GM19193 (cell line): ENCODE results near the gene FAM117A.

Experiments used
- POLR2A ChIP-seq: IDR thresholded peaks from 4 replicates; pipeline ENCODE4 v1.6.1; 2011; ENCODE audit not compliant: insufficient read depth, insufficient read length; ENCODE audit errors: extremely low read depth

FAM117A gene

GRCh38 chr17:49753959-49754391 is 10.0 kb downstream of the FAM117A start:
- no peak for TF ChIP-seq POLR2A

GRCh38 chr17:49752508-49752907 is 11.4 kb downstream of the FAM117A start:
- no peak for TF ChIP-seq POLR2A

DNA sequence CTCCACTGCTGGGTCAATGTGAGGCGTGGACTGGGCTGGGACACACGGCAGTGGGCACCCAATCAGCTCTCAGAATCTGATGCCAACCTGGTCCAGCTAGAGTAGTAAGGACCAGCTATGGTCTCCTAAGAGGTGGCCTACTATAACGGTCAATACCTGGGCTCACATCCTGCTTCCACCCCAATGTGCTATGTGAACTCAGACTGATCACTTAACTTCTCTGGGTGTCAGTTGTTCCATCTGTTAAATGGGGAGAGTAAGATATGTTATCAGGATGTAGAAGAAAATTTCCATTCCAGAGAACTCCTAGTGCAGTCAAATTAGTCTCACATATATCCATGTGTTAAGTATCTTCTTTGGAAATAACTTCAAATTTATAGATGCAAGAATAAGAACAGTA is 14.2 kb downstream of the FAM117A start:
- no peak for TF ChIP-seq POLR2A

GRCh38 chr17:49748791-49749190 is 15.1 kb downstream of the FAM117A start:
- no peak for TF ChIP-seq POLR2A

GRCh38 chr17:49748223-49748622 is 15.7 kb downstream of the FAM117A start:
- no peak for TF ChIP-seq POLR2A

GRCh38 chr17:49747632-49748031 is 16.3 kb downstream of the FAM117A start:
- no peak for TF ChIP-seq POLR2A

DNA sequence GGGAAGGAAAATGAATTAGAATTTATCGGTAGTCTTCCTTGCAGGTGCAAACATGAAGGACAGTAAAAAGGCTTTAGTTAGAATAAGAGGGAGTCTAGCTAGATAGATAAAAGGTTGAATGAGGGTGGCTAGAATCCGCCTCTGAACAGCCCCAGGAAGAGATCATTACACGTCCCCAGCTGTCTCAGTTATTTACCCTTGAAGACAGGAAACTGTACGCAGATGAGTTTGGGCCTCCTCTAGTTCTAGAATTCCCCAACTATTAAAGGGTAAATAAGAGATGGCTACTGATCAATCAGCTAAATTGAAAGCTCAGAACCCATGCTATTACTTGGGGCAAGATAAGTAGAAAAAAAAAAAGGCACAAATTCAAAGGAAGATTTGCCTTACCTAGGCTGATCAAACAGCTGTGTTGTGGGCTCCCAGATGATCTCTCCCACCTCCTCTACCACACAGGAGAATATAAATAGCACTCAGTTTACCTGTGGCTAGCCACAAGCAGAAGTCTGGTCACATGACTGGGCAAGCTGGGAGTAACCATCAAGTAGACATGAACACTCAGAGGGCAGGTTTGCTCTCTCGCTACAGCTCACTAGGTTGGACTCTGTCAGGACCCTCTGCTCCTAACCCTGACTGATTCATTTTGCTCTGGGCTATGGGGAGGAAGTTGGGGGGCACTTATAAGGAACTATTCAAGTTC is 17.0 kb downstream of the FAM117A start:
- TF ChIP-seq POLR2A: peak; percentile 48

- no peak for TF ChIP-seq POLR2A
Measured at GRCh38 chr17:49745175-49746139, 18.5 kb downstream of the FAM117A start.

DNA sequence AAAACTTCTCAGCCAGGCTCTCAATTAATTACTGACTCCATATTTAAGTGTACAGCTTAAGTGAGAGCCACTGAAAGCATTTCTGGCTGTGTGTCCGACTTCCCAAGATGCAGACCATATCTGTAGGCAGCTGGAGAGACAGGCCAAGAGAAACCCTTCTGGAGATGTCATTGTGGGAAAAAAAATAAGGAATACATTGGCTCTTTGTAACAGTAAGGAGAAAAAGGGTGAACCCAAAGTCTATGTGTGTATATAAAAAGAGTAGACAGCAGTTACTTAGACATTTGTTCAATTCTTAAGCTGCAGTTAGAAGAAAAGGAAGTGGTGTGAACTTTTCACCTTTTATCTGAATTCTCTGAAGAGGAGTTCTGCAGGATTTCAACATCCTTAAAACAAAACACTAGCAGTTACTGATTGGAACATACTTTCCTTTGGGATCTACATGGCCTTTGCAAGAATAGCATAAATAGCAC is 21.7 kb downstream of the FAM117A start:
- no peak for TF ChIP-seq POLR2A

DNA sequence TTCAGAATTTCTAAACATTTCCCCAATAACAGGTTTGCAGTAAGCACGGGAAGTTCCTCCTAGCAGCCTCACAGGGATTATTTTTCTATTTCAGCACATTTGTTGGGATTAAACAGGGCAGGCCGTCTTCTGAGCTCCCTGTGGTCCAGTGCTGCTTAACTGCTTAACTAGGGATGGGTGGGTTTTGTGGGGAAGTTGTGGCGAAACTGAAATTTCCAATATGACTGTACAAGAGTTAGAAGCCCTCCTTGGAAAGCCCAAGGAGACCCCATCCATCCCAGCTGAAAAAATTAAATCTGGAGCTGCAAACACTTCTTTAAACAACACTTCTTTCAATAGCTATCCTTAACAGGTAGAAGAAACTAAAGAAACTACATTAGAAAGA is 22.2 kb downstream of the FAM117A start:
- TF ChIP-seq POLR2A: no peak

DNA sequence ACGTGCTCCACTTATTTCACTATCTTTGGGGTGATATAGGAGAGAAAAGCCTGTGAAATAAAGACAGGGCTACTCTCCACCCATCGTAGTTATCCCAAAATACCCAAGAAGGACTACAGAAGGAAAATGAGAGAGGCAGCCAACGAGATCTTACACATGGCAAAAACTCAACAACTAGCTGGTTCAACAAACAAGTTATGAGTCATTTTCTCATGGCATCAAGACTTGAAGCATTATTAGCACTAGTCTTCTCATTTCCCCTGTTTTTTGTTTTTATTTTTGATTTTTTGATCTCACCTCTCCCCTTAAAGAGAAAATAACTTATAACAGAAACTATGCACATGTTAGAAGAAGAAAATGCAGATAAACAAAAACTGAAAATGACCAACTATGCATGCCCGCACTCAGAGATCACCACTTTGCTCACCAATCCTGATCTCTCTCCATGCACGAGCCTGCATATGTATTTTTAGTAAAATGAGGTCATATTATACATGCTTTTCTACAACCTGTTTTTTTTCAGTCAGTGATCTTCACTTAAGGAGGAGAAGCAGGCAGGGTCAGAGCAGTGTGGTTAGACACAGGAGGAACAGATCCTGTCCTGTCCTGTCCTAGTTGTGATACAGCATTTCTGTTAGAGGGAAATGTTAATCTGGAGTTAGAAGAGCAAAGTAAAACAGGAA is 22.8 kb downstream of the FAM117A start:
- no peak for TF ChIP-seq POLR2A

DNA sequence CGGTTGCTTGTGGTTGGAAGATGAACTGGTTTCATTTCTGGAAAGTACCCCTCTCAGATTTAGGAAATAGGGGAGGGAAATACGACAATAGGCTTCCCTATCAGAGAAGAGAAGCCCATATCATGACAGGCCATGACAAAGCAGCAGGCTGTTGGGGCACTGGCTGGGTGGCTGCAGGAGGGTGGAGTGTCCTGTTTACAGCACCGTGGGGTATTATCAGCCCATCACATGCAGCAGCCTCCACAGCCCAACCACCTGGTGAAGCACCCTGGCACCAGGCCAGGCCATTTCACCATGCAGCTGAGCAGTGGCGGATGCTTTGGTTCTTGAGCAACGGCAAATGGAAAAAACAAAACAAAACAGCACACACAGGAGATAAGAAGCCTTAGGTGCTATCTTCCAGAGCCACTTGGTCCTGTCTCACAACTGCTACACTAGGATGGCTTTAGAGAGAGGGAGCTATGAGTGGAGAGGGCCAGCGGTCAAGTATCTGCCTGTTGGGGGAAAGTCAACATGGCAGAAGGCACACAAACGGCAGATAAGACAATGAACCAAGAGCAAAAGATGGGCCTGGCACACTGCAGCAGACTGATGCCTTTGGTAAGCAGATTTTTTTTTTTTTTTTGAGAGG is 24.2 kb downstream of the FAM117A start:
- peak; percentile 27 for TF ChIP-seq POLR2A

DNA sequence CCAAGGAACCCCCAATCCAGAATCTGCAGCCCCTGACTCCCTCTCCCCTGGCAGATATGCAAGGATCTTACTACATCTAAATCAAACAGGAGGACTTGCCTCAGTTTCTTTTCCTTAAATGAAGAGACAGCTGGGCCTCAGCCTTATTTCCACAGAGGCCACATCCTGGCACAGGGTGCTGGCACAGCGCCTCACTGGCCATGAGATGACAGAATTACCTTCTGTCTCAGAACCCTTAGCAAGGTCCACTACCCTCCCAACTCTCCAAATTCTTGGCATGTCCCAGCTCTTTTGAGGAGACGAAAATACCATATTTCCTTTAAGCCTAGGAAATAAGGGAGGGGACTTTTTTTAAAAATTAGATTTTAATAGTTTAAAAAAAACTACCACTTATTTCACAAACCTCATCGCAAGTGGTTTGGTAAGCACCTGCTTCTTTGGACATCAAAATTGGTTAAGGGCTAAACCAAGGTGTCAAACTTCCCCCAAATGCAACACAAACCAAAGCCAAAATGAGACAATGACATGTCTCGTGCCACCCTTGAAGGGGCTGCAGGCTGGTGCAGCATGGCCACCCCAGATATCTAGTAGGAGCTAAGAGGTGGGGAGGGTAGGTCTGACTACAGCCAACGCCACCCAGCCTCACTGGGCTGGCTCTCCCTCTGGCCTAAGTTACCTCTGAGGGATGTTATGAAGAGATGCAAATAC is 25.3 kb downstream of the FAM117A start:
- no peak for TF ChIP-seq POLR2A
